T-helper 2 cell (primary cell): ENCODE data around the gene TK1.

Experiments used
- DNase-seq, 5 experiments: peaks; one replicate each; pipeline versions ENCODE4 v3.0.0 to v3.0.0-alpha.2; 2012 to 2022

TK1 gene

GRCh38 chr17:78219396-78220150 is 32.7 kb upstream of the TK1 start:
- DNase-seq: no peak

GRCh38 chr17:78214706-78215061 is 27.8 kb upstream of the TK1 start:
- DNase-seq: no peak

- peak; percentile 77 to 92 (median 86) for DNase-seq
Observed at GRCh38 chr17:78214016-78214705, 27.3 kb upstream of the TK1 start, which contains the start of gene BIRC5. BIRC5 (plus strand) TSS chr17:78214253; CDS start chr17:78214317, 64 bp downstream.

GRCh38 chr17:78211032-78211431 is 24.2 kb upstream of the TK1 start:
- no peak for DNase-seq

- DNase-seq: no peak
Observed at GRCh38 chr17:78210111-78210510, 23.3 kb upstream of the TK1 start.

- no peak for DNase-seq
Observed at GRCh38 chr17:78208486-78208885, 21.6 kb upstream of the TK1 start.

GRCh38 chr17:78206298-78206697 is 19.4 kb upstream of the TK1 start:
- DNase-seq: no peak

GRCh38 chr17:78205124-78205775 is 18.4 kb upstream of the TK1 start:
- no peak for DNase-seq

- DNase-seq: no peak
Observed at GRCh38 chr17:78204387-78205123, 17.7 kb upstream of the TK1 start.

GRCh38 chr17:78202666-78203065 is 15.8 kb upstream of the TK1 start:
- DNase-seq: no peak

- no peak for DNase-seq
Observed at GRCh38 chr17:78200451-78200850, 13.6 kb upstream of the TK1 start.

GRCh38 chr17:78197147-78197832 is 10.4 kb upstream of the TK1 start:
- no peak for DNase-seq

- no peak for DNase-seq
Observed at GRCh38 chr17:78196716-78197115, 9.9 kb upstream of the TK1 start.

- peak in 1 of 5 experiments; percentile 40 for DNase-seq
Observed at GRCh38 chr17:78185981-78186691, 716 bp downstream of the TK1 start.

GRCh38 chr17:78184868-78185267 is 2.0 kb downstream of the TK1 start:
- no peak for DNase-seq

- no peak for DNase-seq
Observed at GRCh38 chr17:78184351-78184750, 2.5 kb downstream of the TK1 start.

GRCh38 chr17:78183916-78184315 is 2.9 kb downstream of the TK1 start:
- DNase-seq: no peak

- DNase-seq: no peak
Observed at GRCh38 chr17:78182504-78182903, 4.3 kb downstream of the TK1 start.

- DNase-seq: no peak
Observed at GRCh38 chr17:78180508-78180907, 6.3 kb downstream of the TK1 start.

- DNase-seq: no peak
Observed at GRCh38 chr17:78180083-78180482, 6.8 kb downstream of the TK1 start.

- DNase-seq: no peak
Observed at GRCh38 chr17:78179372-78179771, 7.5 kb downstream of the TK1 start.

GRCh38 chr17:78176548-78177025 is 10.3 kb downstream of the TK1 start:
- peak; percentile 48 to 78 (median 65) for DNase-seq
